HG02763 (cell line): ENCODE results near the gene PADI3.

Experiments
- ATAC-seq: cut with Tn5 transposase; IDR thresholded peaks from one replicate; pipeline ENCODE4 v1.9.1; 2021; ENCODE audit warnings: mild to moderate bottlenecking, moderate library complexity; ENCODE audit not compliant: unreplicated experiment

PADI3 gene

DNA sequence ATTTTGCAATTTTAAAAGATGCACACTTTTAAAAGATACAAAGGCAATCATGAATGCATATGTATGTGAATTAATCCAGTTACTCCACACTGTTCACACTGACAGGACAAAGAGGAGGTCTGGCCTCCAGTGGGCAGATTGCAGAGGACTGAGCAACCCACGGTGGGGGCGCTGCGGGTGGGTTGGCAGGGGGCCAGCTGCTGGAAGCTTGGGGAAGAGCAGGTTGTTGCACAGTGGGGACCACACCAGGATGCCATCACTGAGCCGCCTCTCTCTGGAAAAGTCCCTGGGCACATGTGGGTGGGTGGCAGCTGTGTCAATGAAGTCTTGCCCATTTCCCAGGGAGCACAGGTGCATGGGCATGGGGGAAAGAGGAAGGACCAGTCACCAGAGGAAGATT is 46.4 kb downstream of the PADI3 start:
- ATAC-seq = no peak

DNA sequence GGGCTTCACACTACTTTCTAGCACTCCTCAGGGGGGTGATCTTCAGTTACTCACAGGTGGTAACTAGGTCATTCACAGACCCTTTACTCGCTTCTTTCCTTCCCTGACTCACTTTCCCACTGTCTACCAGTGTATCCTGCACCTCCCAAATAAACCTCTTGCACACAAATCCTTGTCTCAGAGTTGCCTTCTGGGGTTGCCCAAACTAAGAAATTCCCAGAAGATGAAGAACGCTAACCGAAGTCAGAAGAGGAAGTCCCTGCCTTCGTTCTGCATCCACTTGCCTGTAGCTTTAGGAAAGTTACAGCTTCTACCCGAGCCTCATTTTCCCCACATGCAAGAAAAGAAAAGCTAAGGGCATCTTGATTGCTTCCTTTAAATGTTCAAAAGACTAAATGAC is 47.2 kb downstream of the PADI3 start:
- no peak for ATAC-seq

GRCh38 chr1:17297991-17298390 is 49.1 kb downstream of the PADI3 start:
- no peak for ATAC-seq

- no peak for ATAC-seq
Measured at GRCh38 chr1:17301767-17302166, 52.9 kb downstream of the PADI3 start.

GRCh38 chr1:17304151-17304825 is 55.4 kb downstream of the PADI3 start:
- ATAC-seq = no peak

- no peak for ATAC-seq
Measured at GRCh38 chr1:17304826-17305175, 55.9 kb downstream of the PADI3 start.

DNA sequence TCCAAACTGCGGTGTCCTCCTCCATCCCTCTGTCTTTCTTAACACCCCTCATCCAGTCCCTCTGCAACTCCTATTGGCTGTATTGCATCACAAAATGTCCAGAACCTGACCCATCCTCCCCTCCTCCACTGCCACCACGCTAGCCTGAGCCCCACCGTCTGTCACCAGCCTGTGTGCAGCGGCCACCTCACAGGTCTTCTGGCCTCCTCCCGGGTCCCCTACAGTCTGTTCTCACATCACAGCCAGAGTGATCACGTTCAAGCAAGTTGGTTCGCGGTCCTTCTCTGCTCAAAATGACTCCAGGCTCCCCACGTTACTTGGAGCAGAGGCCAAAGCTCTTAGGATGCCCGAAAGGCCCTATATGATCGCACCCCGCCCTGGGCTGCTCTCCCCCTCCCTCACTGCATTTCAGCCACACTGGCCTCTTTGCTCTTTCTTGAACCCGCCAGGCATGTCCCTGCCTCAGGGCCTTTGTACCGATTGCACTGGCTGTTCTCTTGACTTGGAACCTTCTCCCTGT is 56.7 kb downstream of the PADI3 start:
- no peak for ATAC-seq

DNA sequence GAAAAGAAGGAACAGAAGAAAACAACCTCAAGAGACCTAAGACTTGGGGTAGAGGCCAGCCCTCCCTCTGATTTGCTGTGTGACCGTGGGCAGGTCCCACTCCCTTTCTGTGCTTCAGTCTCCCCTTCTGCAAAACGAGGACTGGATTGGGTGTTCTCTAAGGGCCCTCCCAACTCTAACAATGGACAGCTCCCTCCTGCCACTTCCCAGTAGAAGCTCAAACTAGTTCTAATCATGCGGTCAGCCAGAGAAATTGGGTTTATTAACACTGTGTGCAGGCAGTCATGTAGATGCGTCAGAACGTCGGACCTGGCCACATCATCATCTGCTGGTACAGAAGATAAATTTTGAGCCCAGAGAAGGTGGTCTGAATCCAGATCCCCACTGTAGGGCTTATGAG is 57.5 kb downstream of the PADI3 start:
- ATAC-seq = no peak

DNA sequence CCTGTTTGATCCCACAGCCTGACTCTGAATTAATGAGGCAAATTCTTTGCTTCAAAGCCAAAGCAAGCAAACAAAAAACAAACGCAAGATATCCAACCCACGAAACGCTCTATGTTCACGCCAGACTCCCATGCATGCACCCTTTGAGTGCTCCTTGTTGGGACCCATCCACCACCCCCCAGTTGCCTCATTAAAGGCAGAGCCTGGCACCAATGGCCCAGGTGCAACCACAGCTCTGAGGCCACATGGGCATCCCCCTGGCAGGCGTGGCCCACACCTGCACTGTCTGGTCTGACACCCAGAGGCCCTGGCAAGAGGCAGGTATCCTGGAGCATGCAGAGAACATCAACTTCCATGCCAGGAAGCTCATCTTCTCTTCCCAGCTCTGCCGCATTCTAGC is 58.0 kb downstream of the PADI3 start:
- no peak for ATAC-seq

DNA sequence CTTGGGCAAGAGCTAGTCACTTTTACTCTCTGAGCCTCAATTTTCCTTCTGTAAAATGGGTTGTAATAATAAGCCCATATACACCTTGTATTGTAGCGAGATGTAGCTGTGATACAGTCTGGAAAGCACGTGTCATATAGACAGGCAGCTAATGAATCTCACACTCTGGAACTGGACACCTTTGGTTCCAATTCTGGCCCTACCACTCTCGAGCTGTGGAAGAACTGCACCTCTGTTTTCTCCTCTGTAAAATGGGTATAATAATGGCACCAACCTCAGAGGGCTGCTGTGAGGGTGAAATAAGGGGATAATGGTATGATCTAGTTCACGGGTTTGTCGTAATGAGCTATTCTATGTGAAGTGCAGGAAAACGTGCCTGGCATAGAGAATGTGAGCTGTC is 58.4 kb downstream of the PADI3 start:
- ATAC-seq = no peak

- no peak for ATAC-seq
Measured at GRCh38 chr1:17307946-17308345, 59.0 kb downstream of the PADI3 start, which contains the start of gene PADI4. Gene PADI4 (plus strand): TSS chr1:17308197. CDS start chr1:17308223, 26 bp downstream.

DNA sequence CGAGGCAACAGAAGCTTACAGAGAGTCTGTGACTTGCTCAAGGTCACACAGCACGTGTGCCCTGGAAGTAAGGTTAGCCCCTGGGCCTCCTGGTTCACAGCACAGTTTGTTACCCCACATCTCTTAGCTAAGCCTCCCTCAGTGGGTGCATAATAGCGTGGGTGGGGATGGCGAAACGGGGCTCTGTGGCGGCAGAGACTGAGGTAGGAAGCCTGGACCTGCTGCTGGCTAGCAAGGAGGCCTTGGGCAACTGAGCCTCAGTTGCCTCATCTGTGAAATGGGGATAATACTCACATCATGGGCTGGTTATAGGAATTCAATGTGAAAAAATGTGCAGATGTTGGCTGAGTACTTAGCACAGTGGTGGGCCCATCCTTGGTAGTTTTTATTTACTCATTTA is 59.7 kb downstream of the PADI3 start:
- no peak for ATAC-seq

GRCh38 chr1:17309426-17310067 is 60.6 kb downstream of the PADI3 start:
- no peak for ATAC-seq

DNA sequence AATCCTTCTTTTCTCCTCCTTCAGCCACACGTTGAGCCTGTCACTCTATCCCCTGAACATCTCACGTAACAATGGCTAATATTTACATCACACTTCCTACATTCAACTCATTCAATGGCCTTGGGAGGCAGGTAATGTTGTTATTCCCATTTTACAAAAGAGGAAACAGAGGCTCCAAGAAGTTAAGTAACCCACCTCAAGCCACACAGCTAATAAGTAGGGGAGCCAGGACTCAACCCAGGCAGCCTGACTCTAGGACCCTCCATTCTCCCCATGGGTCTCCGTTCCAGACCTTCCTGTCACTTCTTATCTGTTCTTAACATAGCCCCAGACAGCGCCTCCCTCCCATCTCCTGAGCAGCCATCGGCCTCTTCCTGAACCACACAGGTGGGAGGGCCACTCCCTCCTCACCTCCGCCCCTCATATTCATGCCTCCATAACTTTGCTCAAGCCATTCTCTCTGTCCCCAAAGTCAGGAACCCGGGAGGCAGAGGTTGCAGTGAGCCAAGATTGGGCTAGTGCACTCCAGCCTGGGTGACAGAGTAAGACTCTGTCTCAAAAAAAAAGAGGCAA is 61.3 kb downstream of the PADI3 start:
- no peak for ATAC-seq

DNA sequence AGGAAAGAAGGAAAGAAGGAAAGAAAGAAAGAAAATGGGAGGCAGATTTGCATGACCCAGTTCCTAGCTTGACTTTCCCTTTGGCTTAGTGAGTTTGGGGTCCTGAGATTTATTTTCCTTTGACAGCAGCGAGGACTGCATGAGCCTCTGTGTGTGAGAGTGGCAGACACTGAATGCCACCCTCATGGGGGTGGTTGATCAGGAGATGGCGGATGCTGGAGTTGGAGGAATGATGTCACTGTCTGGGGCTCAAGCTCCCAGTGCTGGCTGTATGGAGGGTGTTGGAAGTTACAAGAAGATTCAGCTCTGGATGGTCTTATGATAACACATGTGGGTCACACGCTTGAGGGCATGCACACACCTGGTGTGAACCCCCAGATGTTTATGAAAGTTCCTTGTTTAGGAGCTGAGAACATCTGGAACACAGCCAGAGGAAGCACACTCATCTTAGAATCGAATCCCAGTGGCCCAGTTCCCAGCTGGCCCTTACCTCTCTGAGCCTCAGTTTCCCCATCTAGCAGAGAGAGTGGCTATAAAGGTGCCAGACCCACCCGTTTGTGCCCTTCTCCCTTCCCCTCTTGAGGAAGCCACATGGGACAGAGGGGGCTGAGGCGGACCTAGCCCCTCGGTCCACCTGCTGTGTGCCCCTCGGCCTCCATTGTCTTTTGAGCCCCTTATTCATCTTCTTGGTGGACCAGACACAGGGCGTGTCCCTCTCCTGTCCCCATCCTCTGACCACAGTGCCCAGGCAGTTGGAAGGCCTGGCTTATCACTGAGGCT is 64.8 kb downstream of the PADI3 start:
- ATAC-seq = no peak

- ATAC-seq = no peak
Measured at GRCh38 chr1:17314491-17314971, 65.6 kb downstream of the PADI3 start.

- ATAC-seq = no peak
Measured at GRCh38 chr1:17315542-17316130, 66.7 kb downstream of the PADI3 start.

DNA sequence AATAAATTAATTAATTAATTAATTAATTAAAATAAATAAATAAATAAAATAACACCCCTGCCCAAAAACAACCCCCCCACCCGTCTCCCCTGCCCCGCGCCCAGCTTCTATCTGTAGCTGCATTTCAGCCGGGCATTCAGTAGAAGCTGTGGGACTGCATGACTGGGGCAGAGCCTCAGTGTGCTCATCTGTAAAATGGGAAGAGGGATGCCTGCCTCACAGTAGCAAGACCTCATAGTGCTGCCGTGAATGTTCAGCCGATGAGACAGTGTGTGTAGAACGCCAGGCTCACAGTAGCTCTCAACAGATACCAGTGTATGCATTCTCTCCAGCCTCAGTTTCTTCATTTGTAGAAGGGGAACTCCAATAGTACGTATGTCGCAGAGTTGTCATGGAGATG is 67.8 kb downstream of the PADI3 start:
- no peak for ATAC-seq

- ATAC-seq = no peak
Measured at GRCh38 chr1:17318262-17318661, 69.4 kb downstream of the PADI3 start.

- no peak for ATAC-seq
Measured at GRCh38 chr1:17319561-17320350, 70.9 kb downstream of the PADI3 start.
